ENCODE data around the gene TAF5L.

DNA sequence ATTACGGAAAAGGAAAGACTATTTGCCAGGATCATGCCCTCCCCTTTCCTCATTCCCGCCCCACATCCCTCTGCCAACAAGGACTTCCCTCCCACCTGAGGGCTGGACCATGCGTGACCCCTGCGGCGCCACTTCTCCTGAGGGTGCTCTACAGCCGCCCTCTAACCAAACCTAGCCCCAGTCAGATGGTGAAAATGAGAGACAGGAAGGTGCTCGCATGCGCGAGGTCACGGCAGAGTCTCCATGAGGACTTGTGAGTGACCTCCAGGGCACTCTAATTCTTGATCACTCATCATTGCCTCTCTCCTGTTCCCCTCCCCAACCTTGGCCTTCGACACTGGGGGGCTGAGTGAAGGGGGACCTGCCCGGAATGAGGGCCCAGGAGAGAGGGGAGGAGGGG is 32.1 kb downstream of the TAF5L start:
- no peak for TF ChIP-seq TCF12 (IDR thresholded peaks at IDR 0.05; ENCODE audit: low read depth)
- no peak for TF ChIP-seq TAF1 (IDR thresholded peaks at IDR 0.05; ENCODE audit: low read depth)
- TF ChIP-seq, protein P1, sequence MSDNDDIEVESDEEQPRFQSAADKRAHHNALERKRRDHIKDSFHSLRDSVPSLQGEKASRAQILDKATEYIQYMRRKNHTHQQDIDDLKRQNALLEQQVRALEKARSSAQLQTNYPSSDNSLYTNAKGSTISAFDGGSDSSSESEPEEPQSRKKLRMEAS (IDR thresholded peaks at IDR 0.05) = no peak
- no peak for TF ChIP-seq EP300 (IDR thresholded peaks at IDR 0.05; ENCODE audit: borderline replicate concordance)
- TF ChIP-seq NFIC (IDR thresholded peaks at IDR 0.05) = no peak
- no peak for TF ChIP-seq RAD21 (IDR thresholded peaks at IDR 0.05; ENCODE audit: low read depth)
- TF ChIP-seq, protein P2, sequence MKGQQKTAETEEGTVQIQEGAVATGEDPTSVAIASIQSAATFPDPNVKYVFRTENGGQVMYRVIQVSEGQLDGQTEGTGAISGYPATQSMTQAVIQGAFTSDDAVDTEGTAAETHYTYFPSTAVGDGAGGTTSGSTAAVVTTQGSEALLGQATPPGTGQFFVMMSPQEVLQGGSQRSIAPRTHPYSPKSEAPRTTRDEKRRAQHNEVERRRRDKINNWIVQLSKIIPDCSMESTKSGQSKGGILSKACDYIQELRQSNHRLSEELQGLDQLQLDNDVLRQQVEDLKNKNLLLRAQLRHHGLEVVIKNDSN (IDR thresholded peaks at IDR 0.05) = no peak
- no peak for TF ChIP-seq FOXM1 (IDR thresholded peaks at IDR 0.05; ENCODE audit: borderline replicate concordance, low read depth)
- TF ChIP-seq, protein P3, sequence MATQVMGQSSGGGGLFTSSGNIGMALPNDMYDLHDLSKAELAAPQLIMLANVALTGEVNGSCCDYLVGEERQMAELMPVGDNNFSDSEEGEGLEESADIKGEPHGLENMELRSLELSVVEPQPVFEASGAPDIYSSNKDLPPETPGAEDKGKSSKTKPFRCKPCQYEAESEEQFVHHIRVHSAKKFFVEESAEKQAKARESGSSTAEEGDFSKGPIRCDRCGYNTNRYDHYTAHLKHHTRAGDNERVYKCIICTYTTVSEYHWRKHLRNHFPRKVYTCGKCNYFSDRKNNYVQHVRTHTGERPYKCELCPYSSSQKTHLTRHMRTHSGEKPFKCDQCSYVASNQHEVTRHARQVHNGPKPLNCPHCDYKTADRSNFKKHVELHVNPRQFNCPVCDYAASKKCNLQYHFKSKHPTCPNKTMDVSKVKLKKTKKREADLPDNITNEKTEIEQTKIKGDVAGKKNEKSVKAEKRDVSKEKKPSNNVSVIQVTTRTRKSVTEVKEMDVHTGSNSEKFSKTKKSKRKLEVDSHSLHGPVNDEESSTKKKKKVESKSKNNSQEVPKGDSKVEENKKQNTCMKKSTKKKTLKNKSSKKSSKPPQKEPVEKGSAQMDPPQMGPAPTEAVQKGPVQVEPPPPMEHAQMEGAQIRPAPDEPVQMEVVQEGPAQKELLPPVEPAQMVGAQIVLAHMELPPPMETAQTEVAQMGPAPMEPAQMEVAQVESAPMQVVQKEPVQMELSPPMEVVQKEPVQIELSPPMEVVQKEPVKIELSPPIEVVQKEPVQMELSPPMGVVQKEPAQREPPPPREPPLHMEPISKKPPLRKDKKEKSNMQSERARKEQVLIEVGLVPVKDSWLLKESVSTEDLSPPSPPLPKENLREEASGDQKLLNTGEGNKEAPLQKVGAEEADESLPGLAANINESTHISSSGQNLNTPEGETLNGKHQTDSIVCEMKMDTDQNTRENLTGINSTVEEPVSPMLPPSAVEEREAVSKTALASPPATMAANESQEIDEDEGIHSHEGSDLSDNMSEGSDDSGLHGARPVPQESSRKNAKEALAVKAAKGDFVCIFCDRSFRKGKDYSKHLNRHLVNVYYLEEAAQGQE (IDR thresholded peaks at IDR 0.05; ENCODE audit: low read depth) = no peak
- TF ChIP-seq YY1 (IDR thresholded peaks at IDR 0.05; ENCODE audit: low read depth) = no peak
- no peak for TF ChIP-seq TEAD4 (IDR thresholded peaks at IDR 0.05)
- TF ChIP-seq ZBTB7A (IDR thresholded peaks at IDR 0.05; ENCODE audit: low read depth) = no peak
- no peak for TF ChIP-seq CREB1 (IDR thresholded peaks at IDR 0.05; ENCODE audit: low read depth)

All from Ishikawa (cell line).